NT2/D1 (cell line): ENCODE data around the gene ADAMTSL1.

Experiments used
- SUZ12 ChIP-seq: IDR thresholded peaks from 2 replicates; pipeline ENCODE4 v1.6.1; 2011; ENCODE audit not compliant: insufficient read length, insufficient read depth; ENCODE audit errors: extremely low read depth
- YY1 ChIP-seq: IDR thresholded peaks from 2 replicates; pipeline ENCODE4 v1.6.1; 2011; ENCODE audit not compliant: insufficient read length, insufficient read depth
- ZNF274 ChIP-seq: IDR thresholded peaks from 2 replicates; pipeline ENCODE4 v1.6.1; 2011; ENCODE audit warnings: mild to moderate bottlenecking, low read depth, low read length

GRCh38 chr9:18543406-18544192 lies 69.6 kb downstream of the ADAMTSL1 start:
- no peak for TF ChIP-seq ZNF274
- no peak for TF ChIP-seq SUZ12
- no peak for TF ChIP-seq YY1
